GM19099 (cell line): ENCODE measurements around the gene NDUFAF3.

ENCODE experiments used
- POLR2A ChIP-seq: IDR thresholded peaks from 3 replicates; pipeline ENCODE4 v1.6.1; 2011; ENCODE audit warnings: low read depth; ENCODE audit not compliant: insufficient read length; ENCODE audit errors: extremely low read depth

NDUFAF3 gene

DNA sequence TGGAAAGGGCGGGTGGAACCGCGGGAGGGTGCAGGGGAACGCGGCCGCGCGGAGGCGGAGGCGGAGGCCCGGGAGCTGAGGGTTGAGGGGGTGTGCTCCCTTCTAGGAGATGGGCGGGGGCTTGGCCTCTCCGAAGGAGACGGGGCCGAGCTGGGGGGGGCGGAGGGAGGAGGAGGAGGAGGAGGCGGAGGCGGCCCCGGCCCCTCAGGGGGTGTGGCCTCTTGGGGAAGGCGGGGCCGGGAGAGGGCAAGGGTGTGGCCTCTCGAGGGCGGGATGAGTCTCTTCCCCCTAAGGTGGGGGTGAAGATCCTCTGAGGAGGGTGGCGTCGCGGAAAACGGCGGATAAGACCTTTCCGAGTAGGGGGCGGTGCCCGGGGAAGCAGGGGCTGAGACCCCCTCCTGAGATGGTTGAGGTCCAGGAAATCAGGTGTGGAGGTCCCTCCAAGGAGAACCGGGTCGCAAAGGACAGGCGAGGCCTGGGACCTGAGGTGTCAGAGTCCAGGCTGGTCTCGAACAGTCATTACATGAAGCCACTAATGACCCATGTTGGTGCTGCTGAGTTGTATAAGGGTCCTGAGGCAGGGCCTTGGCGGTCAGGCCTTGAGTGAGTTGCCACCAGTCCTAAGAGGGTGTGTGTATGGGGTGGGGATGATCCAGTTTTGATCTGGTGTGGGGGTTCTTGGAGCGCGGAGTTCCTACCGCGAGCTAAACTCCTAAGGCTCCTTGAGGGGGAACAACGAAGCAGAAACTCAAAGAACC lies 14.0 kb upstream of the NDUFAF3 start:
- no peak for TF ChIP-seq POLR2A

- no peak for TF ChIP-seq POLR2A
Observed at GRCh38 chr3:49009396-49009795, 12.5 kb upstream of the NDUFAF3 start.

GRCh38 chr3:49012441-49013017 lies 9.4 kb upstream of the NDUFAF3 start:
- TF ChIP-seq POLR2A = no peak

DNA sequence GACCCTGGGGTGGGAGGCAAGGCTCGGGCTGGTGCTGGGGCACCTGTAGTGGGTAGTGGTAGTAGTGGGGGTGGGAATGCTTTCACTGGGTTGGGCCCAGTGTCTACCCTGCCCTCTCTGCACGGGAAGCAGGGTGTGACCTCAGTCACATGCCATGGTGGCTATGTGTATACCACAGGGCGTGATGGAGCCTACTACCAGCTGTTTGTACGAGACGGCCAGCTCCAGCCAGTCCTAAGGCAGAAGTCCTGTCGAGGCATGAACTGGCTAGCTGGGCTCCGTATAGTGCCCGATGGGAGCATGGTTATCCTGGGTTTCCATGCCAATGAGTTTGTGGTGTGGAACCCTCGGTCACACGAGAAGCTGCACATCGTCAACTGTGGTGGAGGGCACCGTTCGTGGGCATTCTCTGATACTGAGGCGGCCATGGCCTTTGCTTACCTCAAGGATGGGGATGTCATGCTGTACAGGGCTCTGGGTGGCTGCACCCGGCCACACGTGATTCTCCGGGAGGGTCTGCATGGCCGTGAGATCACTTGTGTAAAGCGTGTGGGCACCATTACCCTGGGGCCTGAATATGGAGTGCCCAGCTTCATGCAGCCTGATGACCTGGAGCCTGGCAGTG lies 8.7 kb upstream of the NDUFAF3 start:
- TF ChIP-seq POLR2A = no peak

DNA sequence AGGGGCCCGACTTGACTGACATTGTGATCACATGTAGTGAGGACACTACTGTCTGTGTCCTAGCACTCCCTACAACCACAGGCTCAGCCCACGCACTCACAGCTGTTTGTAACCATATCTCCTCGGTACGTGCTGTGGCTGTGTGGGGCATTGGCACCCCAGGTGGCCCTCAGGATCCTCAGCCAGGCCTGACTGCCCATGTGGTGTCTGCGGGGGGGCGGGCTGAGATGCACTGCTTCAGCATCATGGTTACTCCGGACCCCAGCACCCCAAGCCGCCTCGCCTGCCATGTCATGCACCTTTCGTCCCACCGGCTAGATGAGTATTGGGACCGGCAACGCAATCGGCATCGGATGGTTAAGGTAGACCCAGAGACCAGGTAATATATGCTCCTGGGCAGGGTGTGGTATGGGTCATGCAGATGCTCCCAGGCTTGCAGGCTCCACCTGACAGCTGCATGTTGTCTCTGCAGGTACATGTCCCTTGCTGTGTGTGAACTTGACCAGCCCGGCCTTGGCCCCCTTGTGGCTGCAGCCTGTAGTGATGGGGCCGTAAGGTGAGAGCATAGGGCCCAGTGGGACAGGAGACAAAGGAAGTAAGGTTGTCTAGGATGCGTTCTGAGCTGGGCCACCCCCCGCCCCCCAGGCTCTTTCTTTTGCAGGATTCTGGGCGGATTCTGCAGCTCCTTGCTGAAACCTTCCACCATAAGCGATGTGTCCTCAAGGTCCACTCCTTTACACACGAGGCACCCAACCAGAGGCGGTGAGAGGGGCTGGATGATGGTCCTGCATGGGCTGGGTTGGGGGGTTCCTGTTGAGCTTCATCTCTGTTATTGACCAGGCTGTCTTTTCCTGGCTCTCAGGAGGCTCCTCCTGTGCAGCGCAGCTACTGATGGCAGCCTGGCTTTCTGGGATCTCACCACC lies 7.9 kb upstream of the NDUFAF3 start:
- no peak for TF ChIP-seq POLR2A

- peak; percentile 16 for TF ChIP-seq POLR2A
Observed at GRCh38 chr3:49015072-49015471, 6.8 kb upstream of the NDUFAF3 start.

DNA sequence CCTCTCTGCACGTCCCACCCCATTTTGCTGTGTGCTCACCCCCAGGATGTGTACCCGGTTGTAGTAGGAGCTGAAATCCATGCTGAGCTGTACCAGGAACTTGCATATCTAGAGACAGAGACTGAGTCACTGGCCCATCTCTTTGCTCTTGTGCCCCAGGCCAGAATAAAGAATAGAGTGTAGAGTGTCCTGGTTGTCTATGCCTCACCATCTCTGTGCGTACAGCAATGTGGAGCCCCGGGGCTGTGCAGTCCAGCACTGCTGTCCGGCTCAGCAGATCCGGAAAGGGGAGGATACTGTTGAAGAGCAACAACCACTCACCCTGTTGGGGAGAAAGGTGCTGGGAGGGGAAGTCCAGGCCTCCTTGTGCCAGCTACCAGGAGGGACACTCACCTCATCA lies 6.2 kb upstream of the NDUFAF3 start:
- TF ChIP-seq POLR2A = no peak

DNA sequence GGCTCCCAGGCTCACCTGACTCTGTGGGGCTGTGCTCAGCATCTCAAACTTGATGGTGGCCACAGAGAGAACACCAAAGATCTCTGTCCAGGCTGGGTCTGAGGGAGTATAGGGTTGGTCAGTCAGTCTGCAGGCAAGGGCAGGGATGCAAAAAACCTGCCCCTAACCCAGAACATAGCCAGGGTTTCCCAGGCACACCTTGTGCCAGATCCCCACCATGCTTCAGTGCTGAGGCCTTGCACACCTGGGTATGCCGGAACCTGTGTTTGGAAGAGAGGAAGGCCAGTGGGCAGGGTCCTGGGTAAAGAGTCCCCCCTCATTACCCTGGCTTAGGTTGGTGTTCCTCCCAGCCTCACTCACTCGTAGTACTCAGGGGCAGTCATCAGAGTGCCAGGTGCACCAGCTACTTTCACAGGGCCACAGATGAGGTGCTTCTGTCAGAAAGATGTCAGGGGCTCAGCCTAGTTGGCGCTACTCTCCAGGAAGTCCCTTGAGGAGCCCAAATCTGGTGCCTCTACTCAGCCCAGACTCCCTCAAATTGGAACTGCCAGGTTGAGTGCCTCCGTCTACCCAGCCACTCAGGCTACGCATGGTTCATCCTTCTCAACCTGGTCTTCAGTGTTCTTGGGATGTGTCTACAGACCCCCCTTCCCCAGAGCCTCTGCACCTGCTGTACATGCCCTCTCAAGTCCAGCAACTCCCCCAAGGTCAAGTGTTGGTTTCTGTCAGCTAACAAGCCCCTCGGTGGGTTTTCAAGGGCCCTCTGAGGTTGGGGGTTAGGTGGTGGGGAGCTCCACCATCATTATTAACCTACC lies 5.3 kb upstream of the NDUFAF3 start:
- TF ChIP-seq POLR2A = peak; percentile 17

DNA sequence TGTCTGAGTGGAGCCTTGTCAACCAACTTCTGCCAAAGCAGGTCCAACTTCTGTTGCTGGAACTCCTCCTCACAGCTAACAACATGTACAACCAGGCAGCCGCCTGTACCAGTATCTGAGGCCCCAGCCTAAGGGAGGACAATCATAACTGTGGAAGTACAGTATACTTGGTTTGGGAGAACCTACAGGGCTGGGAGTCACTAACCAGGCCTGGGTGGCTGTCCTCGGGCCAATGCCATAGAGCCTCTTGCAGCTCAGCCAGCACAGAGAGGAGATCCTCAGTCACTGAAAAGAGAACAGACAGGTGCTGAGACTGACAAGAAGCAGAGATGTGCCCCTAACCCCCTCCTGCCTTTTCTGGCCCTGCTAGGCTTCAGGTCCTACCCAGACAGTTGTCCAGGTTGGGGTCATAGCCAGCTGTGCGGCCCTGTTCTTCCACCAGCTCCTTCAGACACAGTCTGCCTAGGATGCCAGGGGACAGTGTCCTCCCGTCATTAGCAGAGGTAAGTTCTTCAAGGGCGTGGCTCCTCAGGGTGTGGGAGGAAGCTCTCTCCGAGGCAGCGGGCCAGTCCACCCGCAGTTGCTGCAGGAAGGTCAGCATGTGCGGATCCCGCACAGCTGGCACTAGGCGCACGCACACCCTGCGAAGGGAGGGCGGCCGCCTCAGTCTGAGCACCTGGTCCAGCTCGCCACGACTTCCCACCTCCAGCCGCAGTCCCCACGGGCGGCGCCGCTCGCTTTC lies 4.5 kb upstream of the NDUFAF3 start:
- no peak for TF ChIP-seq POLR2A

- TF ChIP-seq POLR2A = peak; percentile 56
Observed at GRCh38 chr3:49017971-49018706, 3.8 kb upstream of the NDUFAF3 start, which contains the start of gene DALRD3. Gene DALRD3 (minus strand): TSS chr3:49018580. CDS start chr3:49018564, 16 bp downstream.

DNA sequence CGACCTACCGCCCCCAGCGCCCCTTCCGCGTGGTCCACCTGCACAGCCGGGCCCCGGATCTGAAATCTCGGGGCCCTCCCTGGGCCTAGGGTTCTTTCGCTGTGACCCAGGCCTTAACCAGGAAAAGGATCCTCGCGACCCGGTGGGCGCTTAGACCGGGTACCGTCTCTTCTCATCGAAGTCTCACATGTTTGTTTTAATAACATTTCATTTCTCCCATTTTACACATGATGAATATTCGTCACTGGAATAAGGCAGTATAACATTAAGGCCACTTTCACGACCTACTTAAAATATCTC lies 3.3 kb upstream of the NDUFAF3 start:
- no peak for TF ChIP-seq POLR2A

DNA sequence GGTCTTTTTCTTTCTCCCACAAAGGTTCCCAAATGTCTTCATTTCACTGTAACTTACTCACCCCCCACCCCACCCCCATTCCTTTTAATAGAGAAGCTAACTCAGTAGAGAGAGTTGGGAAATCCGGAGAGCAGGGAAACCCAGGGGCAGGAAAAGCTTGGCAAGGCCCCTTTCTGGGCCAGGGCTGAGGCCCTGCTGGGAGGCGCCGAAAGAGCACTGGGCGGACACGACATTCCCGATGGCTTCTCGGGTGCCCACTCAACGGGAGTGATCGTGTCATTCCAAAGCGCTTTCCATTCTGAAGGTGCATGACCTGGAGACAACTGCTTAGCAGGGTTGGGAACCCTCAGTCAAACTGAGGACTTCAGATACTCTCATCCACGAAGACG lies 2.0 kb upstream of the NDUFAF3 start:
- TF ChIP-seq POLR2A = no peak
